C4-2B (cell line): ENCODE data around the gene C2CD2L.

Experiments used
- ZFX ChIP-seq: fragments of 450-650 bp; IDR thresholded peaks from 2 replicates; pipeline ENCODE4 v1.6.1; 2017
- TF ChIP-seq, protein P1 (sequence below): fragments of 450-650 bp; conservative IDR thresholded peaks from 2 replicates; pipeline ENCODE4 v1.5.1; 2017; ENCODE audit warnings: mild to moderate bottlenecking

DNA sequence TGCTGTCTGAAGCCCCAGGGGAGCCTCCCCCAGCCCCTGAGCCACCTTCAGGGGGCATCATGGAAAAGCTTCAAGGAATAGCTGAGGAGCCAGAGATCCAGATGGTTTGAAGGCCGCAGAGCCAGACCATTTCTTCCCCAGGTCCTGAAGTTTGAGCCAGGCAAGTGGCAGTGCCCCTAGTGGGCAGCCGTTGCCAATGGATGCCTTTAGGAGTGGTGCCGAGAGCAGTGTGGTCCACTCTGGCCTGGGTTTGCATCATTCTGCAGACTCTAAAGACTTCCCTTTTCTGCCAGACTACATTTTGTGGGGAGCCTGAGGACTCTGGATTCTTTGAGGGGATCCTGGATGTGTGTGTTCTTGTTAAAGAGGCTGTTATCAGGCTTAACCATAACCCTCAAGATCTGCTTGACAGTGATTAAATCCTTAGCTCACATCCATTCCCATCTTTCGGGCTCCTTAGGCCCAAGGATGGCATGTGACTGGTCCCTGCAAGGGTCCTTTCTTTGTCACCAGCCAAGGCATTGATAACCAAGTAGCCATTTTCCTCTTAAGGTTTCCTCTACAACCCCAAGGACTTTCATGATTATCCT, 27.3 kb downstream of the C2CD2L start:
- TF ChIP-seq, protein P1, sequence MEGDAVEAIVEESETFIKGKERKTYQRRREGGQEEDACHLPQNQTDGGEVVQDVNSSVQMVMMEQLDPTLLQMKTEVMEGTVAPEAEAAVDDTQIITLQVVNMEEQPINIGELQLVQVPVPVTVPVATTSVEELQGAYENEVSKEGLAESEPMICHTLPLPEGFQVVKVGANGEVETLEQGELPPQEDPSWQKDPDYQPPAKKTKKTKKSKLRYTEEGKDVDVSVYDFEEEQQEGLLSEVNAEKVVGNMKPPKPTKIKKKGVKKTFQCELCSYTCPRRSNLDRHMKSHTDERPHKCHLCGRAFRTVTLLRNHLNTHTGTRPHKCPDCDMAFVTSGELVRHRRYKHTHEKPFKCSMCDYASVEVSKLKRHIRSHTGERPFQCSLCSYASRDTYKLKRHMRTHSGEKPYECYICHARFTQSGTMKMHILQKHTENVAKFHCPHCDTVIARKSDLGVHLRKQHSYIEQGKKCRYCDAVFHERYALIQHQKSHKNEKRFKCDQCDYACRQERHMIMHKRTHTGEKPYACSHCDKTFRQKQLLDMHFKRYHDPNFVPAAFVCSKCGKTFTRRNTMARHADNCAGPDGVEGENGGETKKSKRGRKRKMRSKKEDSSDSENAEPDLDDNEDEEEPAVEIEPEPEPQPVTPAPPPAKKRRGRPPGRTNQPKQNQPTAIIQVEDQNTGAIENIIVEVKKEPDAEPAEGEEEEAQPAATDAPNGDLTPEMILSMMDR, result peak; percentile 78
- TF ChIP-seq ZFX, result no peak
